HEK293 (cell line): ENCODE results near the gene SCN3A.

Experiments used
- CTCF ChIP-seq: fragments of 450-650 bp; formaldehyde crosslinking; IDR thresholded peaks from 2 replicates; pipeline ENCODE4 v1.5.1; 2016; ENCODE audit warnings: missing biosample characterization, missing genetic modification characterization
- GLI4 ChIP-seq: fragments of 450-650 bp; formaldehyde crosslinking; IDR thresholded peaks from 2 replicates; pipeline ENCODE4 v1.5.1; 2016; ENCODE audit warnings: missing biosample characterization, missing genetic modification characterization
- MZF1 ChIP-seq: fragments of 450-650 bp; formaldehyde crosslinking; IDR thresholded peaks from 2 replicates; pipeline ENCODE4 v1.5.1; 2017; ENCODE audit warnings: missing biosample characterization, missing genetic modification characterization, borderline replicate concordance
- ZNF544 ChIP-seq: fragments of 450-650 bp; formaldehyde crosslinking; IDR thresholded peaks from 2 replicates; pipeline ENCODE4 v1.5.0; 2017; ENCODE audit warnings: missing biosample characterization, missing genetic modification characterization

- no peak for TF ChIP-seq CTCF (tag by site-specific recombination)
- TF ChIP-seq ZNF544 (tag by site-specific recombination), result no peak
- no peak for TF ChIP-seq GLI4 (tag by site-specific recombination)
- no peak for TF ChIP-seq MZF1
Observed at GRCh38 chr2:165192729-165193128, 11.1 kb downstream of the SCN3A start.
